Esophagus muscularis mucosa (tissue), 4 donors: ENCODE results near the gene MS4A18. TPM values are rescaled to one million over a fixed set of nuclear protein-coding genes. Genes with fewer than 3 reads are reported as not detected.

ENCODE experiments used
- DNase-seq: peaks from one replicate; pipeline ENCODE4 v3.0.0-alpha.2; 2017; ENCODE audit errors: extremely low spot score
- H3K27ac ChIP-seq, 4 donors: fragments of 200-600 bp; sonication (generic); replicated peaks in 1 of 4; 1 replicate in 3 of 4; 2 replicates in 1 of 4; pipeline ENCODE4 v1.5.1; 2016 to 2019; ENCODE audit warnings: mild to moderate bottlenecking in 1 of 4
- H3K27me3 ChIP-seq, 4 donors: fragments of 200-600 bp; sonication (generic); one replicate each; pipeline versions ENCODE4 v1.5.1 to v1.6.0; 2016 to 2019
- H3K36me3 ChIP-seq, 4 donors: fragments of 200-600 bp; sonication (generic); one replicate each; pipeline ENCODE4 v1.5.1; 2016 to 2019
- H3K4me1 ChIP-seq, 4 donors: fragments of 200-600 bp; sonication (generic); one replicate each; pipeline ENCODE4 v1.5.1; 2016 to 2019
- H3K4me3 ChIP-seq, 4 donors: fragments of 200-600 bp; sonication (generic); 1 replicate in 2 of 4; 2 replicates in 2 of 4; pipeline ENCODE4 v1.5.1; 2016 to 2019; ENCODE audit warnings: mild to moderate bottlenecking in 4 of 4, moderate library complexity in 1 of 4
- H3K9me3 ChIP-seq, 4 donors: fragments of 200-600 bp; sonication (generic); 1 replicate in 3 of 4; 2 replicates in 1 of 4; pipeline ENCODE4 v1.5.1; 2016 to 2019
- CTCF ChIP-seq, 3 experiments: fragments of 200-600 bp in 2 of 3; fragments of 450-650 bp in 1 of 3; sonication (generic) in 2 of 3; IDR thresholded peaks; one replicate each; pipeline ENCODE4 v1.5.1; 2017 to 2019; ENCODE audit warnings: antibody characterized with exemption in 3 of 3, mild to moderate bottlenecking in 2 of 3, moderate library complexity in 1 of 3
- EP300 ChIP-seq: sonication (generic); formaldehyde crosslinking; IDR thresholded peaks from one replicate; pipeline ENCODE4 v1.6.1; 2017; ENCODE audit warnings: antibody characterized with exemption
- POLR2A ChIP-seq: fragments of 450-650 bp; IDR thresholded peaks from one replicate; pipeline ENCODE4 v1.6.1; 2017; ENCODE audit warnings: antibody characterized with exemption, moderate library complexity, mild to moderate bottlenecking, low read depth
- POLR2AphosphoS5 ChIP-seq, 2 donors: sonication (generic); formaldehyde crosslinking; IDR thresholded peaks; one replicate each; pipeline ENCODE4 v1.6.1; 2017; ENCODE audit warnings: antibody characterized with exemption in 2 of 2
- WGBS: methylation state at CpG from one replicate; pipeline ENCODE4 v1.1.5; 2018; 5-methylcytosine and 5-hydroxymethylcytosine counted together
- intact Hi-C: fragments of 100-400 bp; cut with DNase I; formaldehyde crosslinking; loops from one replicate; pipeline ENCODE4 v1.15.1; 2023
- total RNA-seq, 4 donors: library from RNA; depleted of rRNA; stranded (reverse); fragments of >200 nt; gene quantifications; one replicate each; pipeline versions ENCODE4 v1.1.0 to v1.2.1, GENCODE V29; 2016

MS4A18 gene
- total RNA-seq, 4 donors from 2014 or later, result not detected

GRCh38 chr11:60731586-60731985 lies 7.1 kb downstream of the MS4A18 start:
- 60% methylated on average over 8 of the region's 8 CpGs for WGBS
- intact Hi-C loops, result no loop called here
- no peak for DNase-seq
- H3K4me3 ChIP-seq, result no peak overlapping the region
- no peaks in the 10 kb centered on the region for H3K9me3 ChIP-seq
- H3K27ac ChIP-seq, result no peak overlapping the region
- H3K36me3 ChIP-seq, result no peaks in the 10 kb centered on the region
- no peak for TF ChIP-seq POLR2A
- no peak for TF ChIP-seq EP300
- no peak for TF ChIP-seq CTCF (IDR thresholded peaks at IDR 0.05)
- TF ChIP-seq POLR2AphosphoS5 (IDR thresholded peaks at IDR 0.05), result no peak
- no peaks in the 10 kb centered on the region for H3K27me3 ChIP-seq
- no peaks in the 10 kb centered on the region for H3K4me1 ChIP-seq

GRCh38 chr11:60734279-60734678 lies 9.8 kb downstream of the MS4A18 start:
- Histone ChIP-seq H3K4me3 (no peak overlapping the region), H3K27ac (no peak overlapping the region), H3K4me1 (no peaks in the 10 kb centered on the region), H3K9me3 (no peaks in the 10 kb centered on the region), H3K27me3 (peaks cover 0 to 10% (median 0%) of the 10 kb centered on the region in 4 donors), H3K36me3 (no peaks in the 10 kb centered on the region)
- intact Hi-C loops, result no loop called here
- TF ChIP-seq CTCF (IDR thresholded peaks at IDR 0.05) (no peak), EP300 (no peak), POLR2A (no peak), POLR2AphosphoS5 (IDR thresholded peaks at IDR 0.05) (no peak)
- WGBS, result 90% methylated on average over 4 of the region's 4 CpGs
- no peak for DNase-seq

GRCh38 chr11:60739114-60739513 lies 14.6 kb downstream of the MS4A18 start:
- intact Hi-C loops, result no loop called here
- H3K27ac ChIP-seq, result no peak overlapping the region
- TF ChIP-seq EP300 (no peak), CTCF (IDR thresholded peaks at IDR 0.05) (no peak), POLR2AphosphoS5 (IDR thresholded peaks at IDR 0.05) (no peak), POLR2A (no peak)
- 81% methylated on average over 7 of the region's 7 CpGs for WGBS
- H3K9me3 ChIP-seq, result peaks cover 0 to 10% (median 0%) of the 10 kb centered on the region in 4 donors
- no peak for DNase-seq
- H3K36me3 ChIP-seq, result no peaks in the 10 kb centered on the region
- H3K27me3 ChIP-seq, result peaks cover 0 to 22% (median 0%) of the 10 kb centered on the region in 4 donors
- no peak overlapping the region for H3K4me3 ChIP-seq
- no peaks in the 10 kb centered on the region for H3K4me1 ChIP-seq

GRCh38 chr11:60740573-60740972 lies 16.1 kb downstream of the MS4A18 start:
- H3K36me3 ChIP-seq, result no peaks in the 10 kb centered on the region
- H3K4me3 ChIP-seq, result no peak overlapping the region
- peaks cover 0 to 10% (median 0%) of the 10 kb centered on the region in 4 donors for H3K9me3 ChIP-seq
- intact Hi-C loops, result no loop called here
- no peak overlapping the region for H3K27ac ChIP-seq
- no peak for DNase-seq
- no peaks in the 10 kb centered on the region for H3K4me1 ChIP-seq
- H3K27me3 ChIP-seq, result peaks cover 0 to 22% (median 0%) of the 10 kb centered on the region in 4 donors
- TF ChIP-seq POLR2A, result no peak

GRCh38 chr11:60741421-60741820 lies 16.9 kb downstream of the MS4A18 start:
- no peak for DNase-seq
- WGBS, result 74% methylated on average over 3 of the region's 3 CpGs
- H3K4me3 ChIP-seq, result no peak overlapping the region
- no peaks in the 10 kb centered on the region for H3K36me3 ChIP-seq
- H3K9me3 ChIP-seq, result peaks cover 0 to 10% (median 0%) of the 10 kb centered on the region in 4 donors
- intact Hi-C loops, result no loop called here
- peaks cover 0 to 22% (median 0%) of the 10 kb centered on the region in 4 donors for H3K27me3 ChIP-seq
- no peaks in the 10 kb centered on the region for H3K4me1 ChIP-seq
- H3K27ac ChIP-seq, result no peak overlapping the region
- TF ChIP-seq CTCF (IDR thresholded peaks at IDR 0.05) (no peak), POLR2AphosphoS5 (IDR thresholded peaks at IDR 0.05) (no peak), EP300 (no peak)
